HL-60 (cell line): ENCODE results near the gene TPX2.

Experiments
- CTCF ChIP-seq: IDR thresholded peaks from one replicate; pipeline ENCODE4 v1.5.1; 2011; ENCODE audit warnings: low read length, control low read depth, inconsistent platforms; ENCODE audit not compliant: insufficient read depth
- GABPA ChIP-seq: IDR thresholded peaks from 2 replicates; pipeline ENCODE4 v1.6.1; 2012; ENCODE audit warnings: low read depth

- TF ChIP-seq CTCF (no peak), GABPA (no peak)
Observed at GRCh38 chr20:31817461-31817860, 78.4 kb downstream of the TPX2 start.
